Measurements from ENCODE around the gene DLGAP1.

- TF ChIP-seq CTCF (IDR thresholded peaks at IDR 0.05): no peak
- no peak for TF ChIP-seq POLR2A (IDR thresholded peaks at IDR 0.05)
- TF ChIP-seq POLR2AphosphoS5 (IDR thresholded peaks at IDR 0.05): no peak
Measured at GRCh38 chr18:4251873-4252272, 203.2 kb downstream of the DLGAP1 start.

Measured in breast epithelium (tissue), 3 donors.